ENCODE data around the gene SHLD1. TPM values are rescaled to one million over a fixed set of nuclear protein-coding genes. Genes with fewer than 3 reads are reported as not detected.

SHLD1 gene
- total RNA-seq, 2 experiments from 2014 or later, result 7.9 to 9.4 TPM

DNA sequence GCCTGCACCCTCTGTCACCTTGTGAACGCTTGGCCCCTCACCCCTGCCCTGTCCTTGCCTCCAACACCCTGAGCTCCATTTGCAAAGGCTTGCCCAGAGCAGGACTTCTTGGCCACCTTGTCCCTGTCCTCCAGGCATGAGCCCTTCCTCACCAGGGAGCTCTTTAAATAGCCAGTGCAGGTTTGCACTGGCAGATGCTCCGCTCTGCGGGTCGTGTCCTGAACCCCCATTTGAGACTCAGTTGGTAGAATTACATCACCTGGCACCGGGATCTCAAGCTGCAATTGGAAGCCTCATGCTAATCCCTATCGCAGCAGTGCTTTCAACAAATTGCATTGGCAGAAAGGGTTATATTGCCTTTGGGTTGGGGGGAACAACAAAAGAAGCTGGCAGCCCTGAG lies 114.2 kb downstream of the SHLD1 start:
- Mint-ChIP-seq H3K27me3 (no peaks in the 10 kb centered on the region), H3K36me3 (ENCODE audit: low read depth) (peaks cover 3% of the 10 kb centered on the region), H3K27ac (no peak overlapping the region), H3K4me1 (peaks cover 32% of the 10 kb centered on the region), H3K9me3 (no peaks in the 10 kb centered on the region), H3K4me3 (no peak overlapping the region)
- DNase-seq, result no peak
- CTCF ChIA-PET, result no interaction called here
- POLR2A ChIA-PET, result no interaction called here

DNA sequence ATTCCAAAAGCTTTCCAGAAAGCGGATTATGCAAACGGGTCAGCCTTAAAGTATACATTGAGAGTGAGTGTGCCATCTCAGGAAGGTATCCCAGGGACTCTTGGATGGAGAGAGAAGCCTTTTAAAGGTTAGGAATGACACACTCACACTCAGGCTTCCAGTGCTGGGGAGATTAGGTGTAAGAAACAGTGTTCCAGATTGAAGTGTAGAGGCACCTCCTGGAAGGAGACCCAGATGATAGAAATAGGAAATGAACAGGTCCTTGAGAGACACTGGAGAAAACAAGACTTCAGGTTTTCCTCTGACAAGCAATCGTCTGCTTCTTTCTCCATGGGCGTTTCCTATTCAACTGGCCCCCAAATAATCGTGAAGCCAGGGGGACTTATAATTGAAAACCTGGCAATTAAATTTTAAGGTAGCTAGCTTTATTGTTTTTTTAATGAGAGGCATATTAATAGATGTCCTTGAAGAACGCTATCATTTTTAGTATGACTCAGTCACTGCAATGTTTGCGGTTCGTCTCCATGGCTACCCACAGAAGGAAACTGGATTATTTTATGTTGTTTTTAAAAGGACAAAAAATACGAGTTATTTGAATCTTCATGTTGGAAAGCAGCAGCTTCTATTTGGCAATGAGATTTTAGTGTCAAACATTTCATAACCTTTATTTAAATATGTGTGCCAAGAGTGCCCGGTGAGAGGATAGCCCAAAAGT lies 114.8 kb downstream of the SHLD1 start:
- H3K27me3 Mint-ChIP-seq, result no peaks in the 10 kb centered on the region
- peaks cover 3% of the 10 kb centered on the region for H3K36me3 Mint-ChIP-seq (ENCODE audit: low read depth)
- no peak overlapping the region for H3K27ac Mint-ChIP-seq
- no peak overlapping the region for H3K4me3 Mint-ChIP-seq
- POLR2A ChIA-PET, result no interaction called here
- H3K9me3 Mint-ChIP-seq, result no peaks in the 10 kb centered on the region
- CTCF ChIA-PET, result no interaction called here
- H3K4me1 Mint-ChIP-seq, result peaks cover 32% of the 10 kb centered on the region
- peak; percentile 33 for DNase-seq

DNA sequence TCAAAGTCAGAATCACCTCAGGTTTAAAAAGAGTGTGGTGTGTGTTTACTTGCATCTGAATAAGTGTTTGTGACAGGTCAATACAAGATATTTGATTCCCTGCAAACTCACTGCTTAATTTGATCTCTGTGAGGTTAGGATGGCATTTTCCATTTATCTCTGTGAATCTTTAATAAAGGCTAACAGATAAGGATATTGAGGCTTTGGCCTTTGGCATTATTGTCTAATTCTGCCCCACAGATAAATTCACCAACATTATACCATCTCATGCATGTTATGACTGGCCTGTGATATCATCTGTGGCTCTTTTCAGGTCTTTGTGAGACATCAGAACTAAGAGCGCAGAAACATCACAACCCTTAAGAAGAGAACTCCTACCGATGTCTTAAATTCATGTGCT lies 115.4 kb downstream of the SHLD1 start:
- H3K27me3 Mint-ChIP-seq, result no peaks in the 10 kb centered on the region
- CTCF ChIA-PET, result no interaction called here
- POLR2A ChIA-PET, result no interaction called here
- H3K9me3 Mint-ChIP-seq, result no peaks in the 10 kb centered on the region
- H3K4me3 Mint-ChIP-seq, result no peak overlapping the region
- no peak for DNase-seq
- H3K27ac Mint-ChIP-seq, result no peak overlapping the region
- H3K4me1 Mint-ChIP-seq, result peaks cover 32% of the 10 kb centered on the region
- peaks cover 3% of the 10 kb centered on the region for H3K36me3 Mint-ChIP-seq (ENCODE audit: low read depth)

- H3K36me3 Mint-ChIP-seq (ENCODE audit: low read depth), result no peaks in the 10 kb centered on the region
Observed at GRCh38 chr20:5870568-5870981, 120.4 kb downstream of the SHLD1 start.

DNA sequence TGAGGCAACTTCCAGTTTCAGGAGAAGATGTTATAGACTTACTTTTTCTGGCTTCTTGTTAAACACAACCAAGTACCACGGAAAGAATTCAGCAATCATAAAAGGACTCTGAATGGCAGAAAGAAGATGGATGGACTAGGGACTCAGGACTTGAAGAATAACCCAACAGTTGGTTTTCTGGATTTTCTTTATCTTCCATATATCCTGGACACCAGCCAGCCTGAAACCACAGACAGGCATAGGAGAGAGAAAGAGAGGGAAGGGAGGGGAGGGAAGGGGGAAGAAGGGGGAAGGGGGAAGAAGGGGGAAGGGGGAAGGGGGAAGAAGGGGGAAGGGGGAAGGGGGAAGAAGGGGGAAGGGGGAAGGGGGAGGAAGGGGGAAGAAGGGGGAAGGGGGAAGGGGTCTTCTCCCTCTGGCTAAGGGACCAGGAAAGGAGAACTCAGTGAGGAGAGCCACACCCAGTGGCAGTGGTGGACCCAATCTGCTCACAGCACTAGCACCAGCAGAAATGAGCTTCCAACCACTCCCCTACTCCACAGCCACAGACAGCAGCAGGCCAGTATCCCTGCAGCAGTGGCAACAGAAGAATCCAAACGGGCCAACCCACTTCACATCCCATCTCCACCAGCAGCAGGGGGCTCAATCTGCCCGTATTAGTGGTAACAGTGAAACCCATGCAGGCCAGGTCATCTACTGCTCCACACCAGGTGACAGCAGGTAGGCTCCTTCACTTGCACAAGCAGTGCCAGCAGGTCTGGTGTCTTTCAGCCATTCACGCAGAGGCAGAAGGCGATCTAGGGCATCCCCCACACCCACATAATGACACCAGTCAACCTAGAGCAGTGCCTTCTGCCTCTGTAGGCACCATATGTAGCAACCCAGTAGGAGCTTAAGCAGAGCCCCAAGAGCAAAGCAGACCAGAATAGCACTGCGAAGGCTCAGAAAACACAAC lies 121.5 kb downstream of the SHLD1 start:
- no peaks in the 10 kb centered on the region for H3K9me3 Mint-ChIP-seq
- no peak overlapping the region for H3K27ac Mint-ChIP-seq
- H3K36me3 Mint-ChIP-seq (ENCODE audit: low read depth), result no peaks in the 10 kb centered on the region
- no peaks in the 10 kb centered on the region for H3K4me1 Mint-ChIP-seq
- H3K27me3 Mint-ChIP-seq, result peaks cover 17% of the 10 kb centered on the region
- DNase-seq, result no peak
- CTCF ChIA-PET, result no interaction called here
- H3K4me3 Mint-ChIP-seq, result no peak overlapping the region
- POLR2A ChIA-PET, result no interaction called here

More at GRCh38 chr20:5870568-5870981, 120.4 kb downstream of the SHLD1 start:
- no peaks in the 10 kb centered on the region for H3K9me3 Mint-ChIP-seq
- no peak overlapping the region for H3K4me3 Mint-ChIP-seq
- ChIA-PET CTCF (no interaction called here), POLR2A (no interaction called here)
- no peak overlapping the region for H3K27ac Mint-ChIP-seq
- peaks cover 17% of the 10 kb centered on the region for H3K27me3 Mint-ChIP-seq
- no peak for DNase-seq
- H3K4me1 Mint-ChIP-seq, result peaks cover 2% of the 10 kb centered on the region

- POLR2A ChIA-PET, result interaction anchor here (0.6 kb wide), 1 partner anchor 123 kb away, joined by 3 read pairs; no protein-coding TSS in a partner anchor
- no peaks in the 10 kb centered on the region for H3K9me3 Mint-ChIP-seq
Observed at GRCh38 chr20:5877128-5877527, 126.9 kb downstream of the SHLD1 start.

GRCh38 chr20:5880326-5880725 lies 130.1 kb downstream of the SHLD1 start:
- Mint-ChIP-seq H3K9me3 (no peaks in the 10 kb centered on the region), H3K4me3 (no peak overlapping the region), H3K4me1 (peaks cover 7% of the 10 kb centered on the region), H3K27me3 (peaks cover 6% of the 10 kb centered on the region), H3K27ac (no peak overlapping the region), H3K36me3 (ENCODE audit: low read depth) (no peaks in the 10 kb centered on the region)
- CTCF ChIA-PET, result no interaction called here
- no peak for DNase-seq
- POLR2A ChIA-PET, result no interaction called here

More at GRCh38 chr20:5877128-5877527, 126.9 kb downstream of the SHLD1 start:
- DNase-seq, result no peak
- Mint-ChIP-seq H3K27ac (no peak overlapping the region), H3K27me3 (peaks cover 13% of the 10 kb centered on the region), H3K4me1 (peaks cover 7% of the 10 kb centered on the region), H3K36me3 (ENCODE audit: low read depth) (no peaks in the 10 kb centered on the region), H3K4me3 (no peak overlapping the region)
- CTCF ChIA-PET, result no interaction called here

GRCh38 chr20:5881703-5882102 lies 131.5 kb downstream of the SHLD1 start:
- DNase-seq, result no peak
- no peak overlapping the region for H3K4me3 Mint-ChIP-seq
- POLR2A ChIA-PET, result no interaction called here
- H3K4me1 Mint-ChIP-seq, result peaks cover 7% of the 10 kb centered on the region
- CTCF ChIA-PET, result no interaction called here
- H3K9me3 Mint-ChIP-seq, result no peaks in the 10 kb centered on the region
- no peak overlapping the region for H3K27ac Mint-ChIP-seq
- peaks cover 6% of the 10 kb centered on the region for H3K27me3 Mint-ChIP-seq
- H3K36me3 Mint-ChIP-seq (ENCODE audit: low read depth), result no peaks in the 10 kb centered on the region

GRCh38 chr20:5882166-5882565 lies 132.0 kb downstream of the SHLD1 start:
- Mint-ChIP-seq H3K27ac (no peak overlapping the region), H3K4me3 (no peak overlapping the region), H3K36me3 (ENCODE audit: low read depth) (no peaks in the 10 kb centered on the region), H3K9me3 (no peaks in the 10 kb centered on the region), H3K27me3 (peaks cover 4% of the 10 kb centered on the region), H3K4me1 (peaks cover 7% of the 10 kb centered on the region)
- ChIA-PET CTCF (no interaction called here), POLR2A (no interaction called here)
- DNase-seq, result no peak

DNA sequence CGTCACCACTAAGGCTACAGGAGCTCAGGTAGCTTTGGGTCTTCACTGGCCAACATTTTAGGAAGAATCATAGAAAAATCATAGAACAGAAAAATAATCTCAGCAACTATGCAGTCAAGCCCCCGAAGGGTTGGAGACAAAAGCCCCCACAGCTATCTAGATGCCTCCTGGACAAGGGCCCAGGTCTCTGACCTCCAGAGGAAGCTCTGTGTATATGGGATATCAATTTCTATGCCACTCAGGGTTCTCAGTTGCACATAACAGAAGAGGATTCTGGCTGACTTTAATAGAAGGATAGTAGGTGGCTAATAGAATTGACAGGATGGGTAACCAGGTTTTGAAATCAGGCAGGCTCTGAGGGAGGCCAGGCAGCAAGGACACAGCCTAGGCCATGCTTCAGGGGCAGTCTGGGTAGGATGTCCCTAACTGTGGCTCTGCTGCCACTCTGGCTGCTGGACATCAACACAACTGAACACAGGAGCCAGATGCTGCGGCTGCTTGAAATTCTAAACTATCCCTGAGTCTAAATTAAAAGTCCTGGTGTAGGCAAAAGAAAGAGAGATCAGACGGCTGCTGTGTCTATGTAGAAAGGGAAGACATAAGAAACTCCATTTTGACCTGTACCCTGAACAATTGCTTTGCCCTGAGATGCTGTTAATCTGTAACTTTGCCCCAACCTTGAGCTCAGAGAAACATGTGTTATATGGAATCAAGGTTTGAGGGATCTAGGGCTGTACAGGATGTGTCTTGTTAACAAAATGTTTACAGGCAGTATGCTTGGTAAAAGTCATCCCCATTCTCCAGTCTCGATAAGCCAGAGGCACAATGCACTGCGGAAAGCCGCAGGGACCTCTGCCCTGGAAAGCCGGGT lies 134.5 kb downstream of the SHLD1 start:
- no peak overlapping the region for H3K4me3 Mint-ChIP-seq
- no peaks in the 10 kb centered on the region for H3K9me3 Mint-ChIP-seq
- H3K27me3 Mint-ChIP-seq, result peaks cover 4% of the 10 kb centered on the region
- ChIA-PET POLR2A (no interaction called here), CTCF (no interaction called here)
- peaks cover 3% of the 10 kb centered on the region for H3K4me1 Mint-ChIP-seq
- no peaks in the 10 kb centered on the region for H3K36me3 Mint-ChIP-seq (ENCODE audit: low read depth)
- DNase-seq, result no peak
- H3K27ac Mint-ChIP-seq, result no peak overlapping the region

DNA sequence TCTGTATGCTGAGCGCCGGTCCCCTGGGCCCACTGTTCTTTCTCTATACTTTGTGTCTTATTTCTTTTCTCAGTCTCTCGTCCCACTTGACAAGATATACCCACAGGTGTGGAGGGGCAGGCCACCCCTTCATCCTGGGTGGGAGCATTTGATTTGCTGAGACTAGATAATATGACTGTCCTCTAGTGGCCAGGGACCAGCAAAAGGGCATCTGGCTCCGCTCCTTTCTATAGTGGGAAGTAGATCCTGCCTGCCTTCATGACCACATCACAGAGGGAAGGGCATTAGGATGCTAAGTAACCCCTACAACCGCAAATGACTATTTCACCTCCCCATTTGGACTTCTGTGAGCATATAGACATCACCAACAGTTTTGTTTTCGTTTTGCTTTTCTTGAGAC lies 135.7 kb downstream of the SHLD1 start:
- ChIA-PET POLR2A (no interaction called here), CTCF (no interaction called here)
- H3K4me3 Mint-ChIP-seq, result no peak overlapping the region
- no peak overlapping the region for H3K27ac Mint-ChIP-seq
- H3K4me1 Mint-ChIP-seq, result peaks cover 3% of the 10 kb centered on the region
- no peaks in the 10 kb centered on the region for H3K9me3 Mint-ChIP-seq
- no peaks in the 10 kb centered on the region for H3K36me3 Mint-ChIP-seq (ENCODE audit: low read depth)
- H3K27me3 Mint-ChIP-seq, result peaks cover 4% of the 10 kb centered on the region
- no peak for DNase-seq

- DNase-seq, result no peak
- Mint-ChIP-seq H3K36me3 (ENCODE audit: low read depth) (no peaks in the 10 kb centered on the region), H3K27me3 (peaks cover 4% of the 10 kb centered on the region), H3K27ac (no peak overlapping the region), H3K4me1 (peaks cover 2% of the 10 kb centered on the region), H3K9me3 (no peaks in the 10 kb centered on the region), H3K4me3 (no peak overlapping the region)
- ChIA-PET CTCF (interaction anchor here (0.6 kb wide), 1 partner anchor 107 kb away, joined by 5 read pairs; no protein-coding TSS in a partner anchor), POLR2A (no interaction called here)
Observed at GRCh38 chr20:5886788-5887187, 136.6 kb downstream of the SHLD1 start.

DNA sequence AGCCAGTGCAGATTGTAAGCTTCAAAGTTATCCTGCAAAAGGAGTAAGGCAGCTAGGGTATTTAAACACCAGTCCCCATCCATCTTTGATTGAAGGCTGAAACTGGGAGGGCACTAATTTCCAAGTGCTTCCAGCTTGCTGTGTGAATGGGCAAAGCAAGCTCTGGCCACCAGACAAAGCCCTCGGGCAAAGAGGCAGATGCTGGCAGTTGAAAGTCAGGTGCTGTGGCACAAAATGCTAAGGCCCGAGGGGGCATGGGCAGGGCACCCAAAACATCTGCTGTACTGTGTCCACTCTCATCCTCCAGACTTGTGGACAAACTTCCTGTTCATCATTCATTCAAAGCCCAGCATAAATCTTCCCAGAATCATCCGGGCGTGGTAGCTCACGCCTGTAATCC lies 137.2 kb downstream of the SHLD1 start:
- no peak overlapping the region for H3K4me3 Mint-ChIP-seq
- ChIA-PET CTCF (interaction anchor here (0.6 kb wide), 2 partner anchors 10 to 108 kb away, joined by 3 to 5 read pairs; no protein-coding TSS in a partner anchor), POLR2A (no interaction called here)
- H3K36me3 Mint-ChIP-seq (ENCODE audit: low read depth), result no peaks in the 10 kb centered on the region
- H3K4me1 Mint-ChIP-seq, result no peaks in the 10 kb centered on the region
- DNase-seq, result no peak
- no peaks in the 10 kb centered on the region for H3K9me3 Mint-ChIP-seq
- H3K27ac Mint-ChIP-seq, result no peak overlapping the region
- peaks cover 1% of the 10 kb centered on the region for H3K27me3 Mint-ChIP-seq
